K562 (cell line): ENCODE results near the gene SEC16A. TPM values are rescaled to one million over a fixed set of nuclear protein-coding genes. Genes with fewer than 3 reads are reported as not detected.

Source experiments
- ATAC-seq: fragments of 200-7000 bp; cut with Tn5 transposase; 3 replicates; pipeline ENCODE4 v1.9.1; 2020; ENCODE audit warnings: moderate library complexity
- BruUV-seq: library from RNA; stranded (reverse); fragments of 400-500 nt; replicated peaks from 2 replicates; lab custom pipeline; 2021; lab: Mats Ljungman, UMichigan
- CTCF ChIA-PET: fragments of 300-600 bp; formaldehyde crosslinking; extraction: SDS; loops from one replicate; lab custom pipeline; 2021; ENCODE audit warnings: low intra/inter-chr PET ratio; lab: Yijun Ruan, JAX
- POLR2A ChIA-PET: fragments of 300-600, 350-650 bp; sonication (Branson Sonifier 250); formaldehyde crosslinking; extraction: SDS; loops from one replicate; lab custom pipeline; 2021; ENCODE audit warnings: antibody characterized with exemption, inconsistent platforms; lab: Yijun Ruan, JAX
- DNase-seq, 4 experiments: peaks; one replicate each; pipeline versions ENCODE4 v3.0.0 to v3.0.0-alpha.2; 2011 to 2018; ENCODE audit warnings: low spot score in 3 of 4, mixed read lengths in 3 of 4; ENCODE audit errors: extremely low read depth in 1 of 4
- FAIRE-seq: peaks from 2 replicates; lab custom pipeline; 2011; peaks lifted over from hg19 to GRCh38; lab: Jason Lieb, UNC
- H2AFZ ChIP-seq: 2 replicates; pipeline ENCODE4 v1.6.0; 2011; ENCODE audit warnings: low read depth, low read length, control low read depth, inconsistent platforms
- H3K27ac ChIP-seq: fragments of 200-600 bp; 3 replicates; pipeline ENCODE4 v1.8.0; 2011; ENCODE audit warnings: low read depth, mild to moderate bottlenecking, control low read depth, inconsistent platforms, low read length, moderate library complexity, mixed read lengths; ENCODE audit errors: extremely low read depth
- H3K27me3 ChIP-seq, 2 experiments: fragments of 300-600 bp in 1 of 2; 2 replicates in 1 of 2; 3 replicates in 1 of 2; pipeline versions ENCODE4 v1.6.0 to v1.8.0; 2011; ENCODE audit warnings: inconsistent platforms in 2 of 2, low read length in 2 of 2, mild to moderate bottlenecking in 1 of 2, mixed read lengths in 1 of 2, moderate library complexity in 1 of 2; ENCODE audit not compliant: control insufficient read depth in 2 of 2, insufficient read depth in 2 of 2
- H3K36me3 ChIP-seq: fragments of 300-600 bp; 3 replicates; pipeline ENCODE4 v1.8.0; 2011; ENCODE audit warnings: mild to moderate bottlenecking, low read length, inconsistent platforms; ENCODE audit not compliant: control insufficient read depth, insufficient read depth
- H3K4me1 ChIP-seq, 2 experiments: fragments of 200-600 bp in 1 of 2; replicated peaks in 1 of 2; 2 replicates in 1 of 2; 3 replicates in 1 of 2; pipeline versions ENCODE4 v1.5.1 to v1.8.0; 2011; ENCODE audit warnings: inconsistent platforms in 2 of 2, low read length in 2 of 2, mild to moderate bottlenecking in 1 of 2, mixed read lengths in 1 of 2, moderate library complexity in 1 of 2; ENCODE audit not compliant: control insufficient read depth in 2 of 2, insufficient read depth in 2 of 2
- H3K4me2 ChIP-seq: 2 replicates; pipeline ENCODE4 v1.6.1; 2011; ENCODE audit warnings: low read length, control low read depth, inconsistent platforms, mixed read lengths; ENCODE audit not compliant: insufficient read depth
- H3K4me3 ChIP-seq: fragments of 200-600 bp; sonication (generic), shearing (Covaris generic); 2 replicates; pipeline ENCODE4 v1.5.1; 2016; ENCODE audit warnings: control low read depth, inconsistent platforms
- H3K79me2 ChIP-seq: fragments of 200-600 bp; 3 replicates; pipeline ENCODE4 v1.8.0; 2011; ENCODE audit warnings: low read length, inconsistent platforms; ENCODE audit not compliant: control insufficient read depth, insufficient read depth
- H3K9ac ChIP-seq, 2 experiments: 2 replicates each; pipeline versions ENCODE4 v1.6.0 to v1.6.1; 2011; ENCODE audit warnings: low read depth in 2 of 2, low read length in 2 of 2, control low read depth in 1 of 2, inconsistent platforms in 1 of 2, mild to moderate bottlenecking in 1 of 2, mixed read lengths in 1 of 2; ENCODE audit not compliant: insufficient read depth in 1 of 2
- H3K9me1 ChIP-seq: one replicate; pipeline ENCODE4 v1.6.0; 2011; ENCODE audit warnings: inconsistent platforms, mild to moderate bottlenecking, low read length, moderate library complexity; ENCODE audit not compliant: control insufficient read depth, insufficient read depth
- H3K9me3 ChIP-seq: replicated peaks from 2 replicates; pipeline ENCODE4 v1.5.1; 2011; ENCODE audit warnings: low read depth, low read length, inconsistent platforms; ENCODE audit not compliant: control insufficient read depth, insufficient read depth
- H4K20me1 ChIP-seq: replicated peaks from 2 replicates; pipeline ENCODE4 v1.6.1; 2011; ENCODE audit warnings: low read length, inconsistent platforms, mixed read lengths; ENCODE audit not compliant: control insufficient read depth, insufficient read depth
- EZH2 ChIP-seq: IDR thresholded peaks from 2 replicates; pipeline ENCODE4 v1.6.1; 2012; ENCODE audit warnings: low read depth, mild to moderate bottlenecking, inconsistent platforms, low read length, borderline replicate concordance
- JUN ChIP-seq, 2 experiments: sonication (generic) in 1 of 2; formaldehyde crosslinking in 1 of 2; IDR thresholded peaks; 2 replicates each; pipeline versions ENCODE4 v1.6.1 to v1.8.0; 2012 to 2022; ENCODE audit warnings: borderline replicate concordance in 2 of 2, mild to moderate bottlenecking in 2 of 2, improper control_type of control experiment in 1 of 2, low read depth in 1 of 2, low read length in 1 of 2, missing genetic modification reagents in 1 of 2
- MYC ChIP-seq, 2 experiments: fragments of 250-450 bp in 1 of 2; sonication (Bioruptor Pico) in 1 of 2; IDR thresholded peaks; 2 replicates each; pipeline versions ENCODE4 v1.5.1 to v1.6.1; 2012 to 2021; ENCODE audit warnings: low read depth in 2 of 2, borderline replicate concordance in 1 of 2, improper control_type of control experiment in 1 of 2, low read length in 1 of 2, mild to moderate bottlenecking in 1 of 2, moderate library complexity in 1 of 2
- POLR2G ChIP-seq: fragments of 200-400 bp; formaldehyde crosslinking; IDR thresholded peaks from 2 replicates; pipeline ENCODE4 v1.6.1; 2017; ENCODE audit warnings: low read depth, mild to moderate bottlenecking, antibody characterized with exemption, low read length, moderate library complexity
- WGBS: fragments of 100-300 bp; shearing (Covaris generic); methylation state at CpG from one replicate; pipeline ENCODE4 v1.1.6; 2016; ENCODE audit warnings: low coverage, mixed read lengths; ENCODE audit not compliant: insufficient coverage; ENCODE audit errors: missing lambda C conversion rate; 5-methylcytosine and 5-hydroxymethylcytosine counted together
- in situ Hi-C: fragments of 300-500 bp; cut with MboI; formaldehyde crosslinking; loops from 4 replicates; pipeline ENCODE4 v1.15.0; 2018; ENCODE audit warnings: inconsistent platforms, mixed read lengths
- intact Hi-C: fragments of 100-400 bp; cut with micrococcal nuclease; formaldehyde crosslinking; loops from 2 replicates; pipeline ENCODE4 v1.14.2; 2022
- polyA plus RNA-seq, 8 experiments: library from polyadenylated mRNA; depleted of rRNA in 4 of 8; stranded (reverse) in 5 of 8; unstranded in 3 of 8; fragments of >200 nt; fragmentation: Nextera tagmentation in 2 of 8; fragmentation: Illumina TruSeq in 1 of 8; extraction: Ambion mirVana in 2 of 8; extraction: Trizol in 1 of 8; gene quantifications; 2 replicates each; pipeline versions ENCODE4 v1.2.1 to v1.2.3, GENCODE V29; 2011 to 2014; ENCODE audit warnings: inconsistent platforms in 1 of 8, missing spikeins in 1 of 8
- total RNA-seq, 7 experiments: library from RNA; depleted of rRNA in 6 of 7; stranded (reverse); fragments of >200 nt in 6 of 7; fragmentation: Illumina TruSeq in 2 of 7; extraction: Trizol in 2 of 7; gene quantifications; 2 replicates each; pipeline versions ENCODE4 v1.2.1 to v1.2.3, GENCODE V29; 2011 to 2021; ENCODE audit warnings: low replicate concordance in 1 of 7

Gene SEC16A
- total and polyA plus RNA-seq, 9 of the 15 experiments (the other 6 are each of a cell fraction or from before 2014, with no cell fraction given): 8.3 to 62.8 (median 14.0) TPM

- TF ChIP-seq JUN (IDR thresholded peaks at IDR 0.05; ENCODE audit: borderline replicate concordance, low read depth, low read length): no peak
- TF ChIP-seq JUN (CRISPR knock-in tag; IDR thresholded peaks at IDR 0.05; ENCODE audit: borderline replicate concordance): no peak
- no peak for TF ChIP-seq MYC (IDR thresholded peaks at IDR 0.05; ENCODE audit: low read depth, low read length)
- TF ChIP-seq MYC (CRISPR knock-in tag; IDR thresholded peaks at IDR 0.05; ENCODE audit: borderline replicate concordance, low read depth): no peak
Observed at GRCh38 chr9:136520053-136520540, 37.3 kb upstream of the SEC16A start (continued).

- no peak overlapping the region for H3K4me3 ChIP-seq
- H2AFZ ChIP-seq: no peak overlapping the region
- no peaks in the 10 kb centered on the region for H3K27me3 ChIP-seq
- H3K4me2 ChIP-seq: no peak overlapping the region
- in situ Hi-C loops (no loop called here), intact Hi-C loops (no loop called here)
- no peak for ATAC-seq
- POLR2A ChIA-PET: no interaction called here
- TF ChIP-seq POLR2G (peak; percentile 21; the same call in 1 of the 2 replicates), EZH2 (no peak)
- 85% methylated on average over 21 of the region's 32 CpGs for WGBS
- no TSS peak for BruUV-seq
- H3K27ac ChIP-seq: no peak overlapping the region
- H3K79me2 ChIP-seq: no peaks in the 10 kb centered on the region
- H3K36me3 ChIP-seq: peaks cover 34% of the 10 kb centered on the region; the same call in 1 of the 3 replicates
- peaks cover 0 to 69% of the 10 kb centered on the region in 2 experiments; a peak in 2 of 5 replicates for H3K4me1 ChIP-seq
- H4K20me1 ChIP-seq: no peaks in the 10 kb centered on the region
- FAIRE-seq: no peak
- no peak overlapping the region; a peak in 1 of 4 replicates for H3K9ac ChIP-seq
- CTCF ChIA-PET: no interaction called here
- no peak for DNase-seq
- no peaks in the 10 kb centered on the region for H3K9me1 ChIP-seq
- H3K9me3 ChIP-seq: no peaks in the 10 kb centered on the region
Observed at GRCh38 chr9:136519263-136520052, 36.6 kb upstream of the SEC16A start.
